Measurements from ENCODE around the gene ACO2. TPM values are rescaled to one million over a fixed set of nuclear protein-coding genes. Genes with fewer than 3 reads are reported as not detected.

Gene ACO2
- total RNA-seq, 1 donor from 2014 or later = 71.8 TPM

GRCh38 chr22:41487037-41487935 is 18.4 kb downstream of the ACO2 start:
- peak; percentile 46 for ATAC-seq
- no peak for DNase-seq (ENCODE audit: low spot score)

GRCh38 chr22:41488076-41488475 is 19.2 kb downstream of the ACO2 start:
- ATAC-seq = no peak

GRCh38 chr22:41488596-41489385 is 19.9 kb downstream of the ACO2 start:
- no peak for ATAC-seq
- no peak for DNase-seq (ENCODE audit: low spot score)

More at GRCh38 chr22:41488076-41488475, 19.2 kb downstream of the ACO2 start:
- no peak for DNase-seq (ENCODE audit: low spot score)

- DNase-seq (ENCODE audit: low spot score) (no peak), ATAC-seq (no peak)
Observed at GRCh38 chr22:41491374-41492100, 22.6 kb downstream of the ACO2 start.

- ATAC-seq = no peak
Observed at GRCh38 chr22:41498303-41498835, 29.5 kb downstream of the ACO2 start.

GRCh38 chr22:41499624-41500280 is 30.8 kb downstream of the ACO2 start:
- ATAC-seq (peak; percentile 87), DNase-seq (ENCODE audit: low spot score) (peak; percentile 69)

More at GRCh38 chr22:41498303-41498835, 29.5 kb downstream of the ACO2 start:
- no peak for DNase-seq (ENCODE audit: low spot score)

GRCh38 chr22:41500303-41500702 is 31.4 kb downstream of the ACO2 start:
- no peak for ATAC-seq
- DNase-seq (ENCODE audit: low spot score) = no peak

GRCh38 chr22:41501209-41501608 is 32.3 kb downstream of the ACO2 start:
- DNase-seq (ENCODE audit: low spot score) (no peak), ATAC-seq (peak; percentile 63)

GRCh38 chr22:41504397-41504796 is 35.5 kb downstream of the ACO2 start:
- DNase-seq (ENCODE audit: low spot score) = no peak
- no peak for ATAC-seq

- DNase-seq (ENCODE audit: low spot score) (no peak), ATAC-seq (no peak)
Observed at GRCh38 chr22:41504816-41505215, 35.9 kb downstream of the ACO2 start.

- DNase-seq (ENCODE audit: low spot score) = no peak
Observed at GRCh38 chr22:41505511-41506220, 36.7 kb downstream of the ACO2 start.

GRCh38 chr22:41507330-41508063 is 38.6 kb downstream of the ACO2 start:
- ATAC-seq (no peak), DNase-seq (ENCODE audit: low spot score) (no peak)

More at GRCh38 chr22:41505511-41506220, 36.7 kb downstream of the ACO2 start:
- ATAC-seq = no peak

- DNase-seq (ENCODE audit: low spot score) = no peak
- ATAC-seq = no peak
Observed at GRCh38 chr22:41508770-41509170, 39.9 kb downstream of the ACO2 start.

- DNase-seq (ENCODE audit: low spot score) (no peak), ATAC-seq (peak; percentile 47)
Observed at GRCh38 chr22:41511521-41511968, 42.6 kb downstream of the ACO2 start.

GRCh38 chr22:41512421-41513194 is 43.7 kb downstream of the ACO2 start:
- ATAC-seq = peak; percentile 77
- peak; percentile 72 for DNase-seq (ENCODE audit: low spot score)

- ATAC-seq = no peak
Observed at GRCh38 chr22:41513391-41513790, 44.5 kb downstream of the ACO2 start.

GRCh38 chr22:41516462-41516861 is 47.5 kb downstream of the ACO2 start:
- ATAC-seq (no peak), DNase-seq (ENCODE audit: low spot score) (no peak)

More at GRCh38 chr22:41513391-41513790, 44.5 kb downstream of the ACO2 start:
- DNase-seq (ENCODE audit: low spot score) = no peak
